ENCODE results near the gene PCSK6.

Gene PCSK6

GRCh38 chr15:101280007-101280406 lies 209.5 kb downstream of the PCSK6 start:
- DNase-seq (ENCODE audit: low read depth, low spot score): no peak

GRCh38 chr15:101277943-101278564 lies 211.5 kb downstream of the PCSK6 start:
- no peak for DNase-seq (ENCODE audit: low read depth, low spot score)

GRCh38 chr15:101277038-101277822 lies 212.3 kb downstream of the PCSK6 start, which contains the start of gene SELENOS:
TSS of gene SELENOS (minus strand) at chr15:101277485. CDS start at chr15:101277417, 68 bp downstream.
- peak; percentile 97 for DNase-seq (ENCODE audit: low read depth, low spot score)

GRCh38 chr15:101276501-101277037 lies 212.9 kb downstream of the PCSK6 start:
- DNase-seq (ENCODE audit: low read depth, low spot score): peak; percentile 60

GRCh38 chr15:101275018-101275417 lies 214.5 kb downstream of the PCSK6 start:
- DNase-seq (ENCODE audit: low read depth, low spot score): no peak

GRCh38 chr15:101273534-101273933 lies 216.0 kb downstream of the PCSK6 start:
- DNase-seq (ENCODE audit: low read depth, low spot score): no peak

- no peak for DNase-seq (ENCODE audit: low read depth, low spot score)
These were observed 216.9 kb downstream of the PCSK6 start for GRCh38 chr15:101272584-101272983.

GRCh38 chr15:101269479-101270223 lies 219.9 kb downstream of the PCSK6 start:
- DNase-seq (ENCODE audit: low read depth, low spot score): no peak

GRCh38 chr15:101267320-101268104 lies 222.0 kb downstream of the PCSK6 start:
- peak; percentile 70 for DNase-seq (ENCODE audit: low read depth, low spot score)

GRCh38 chr15:101266787-101267186 lies 222.7 kb downstream of the PCSK6 start:
- no peak for DNase-seq (ENCODE audit: low read depth, low spot score)

GRCh38 chr15:101266034-101266433 lies 223.5 kb downstream of the PCSK6 start:
- peak; percentile 71 for DNase-seq (ENCODE audit: low read depth, low spot score)

- no peak for DNase-seq (ENCODE audit: low read depth, low spot score)
These were observed 224.4 kb downstream of the PCSK6 start for GRCh38 chr15:101264911-101265641.

- peak; percentile 51 for DNase-seq (ENCODE audit: low read depth, low spot score)
These were observed 225.5 kb downstream of the PCSK6 start for GRCh38 chr15:101264011-101264410.

- DNase-seq (ENCODE audit: low read depth, low spot score): no peak
These were observed 227.0 kb downstream of the PCSK6 start for GRCh38 chr15:101262551-101262950.

GRCh38 chr15:101258238-101259144 lies 231.0 kb downstream of the PCSK6 start:
- peak; percentile 82 for DNase-seq (ENCODE audit: low read depth, low spot score)

- no peak for DNase-seq (ENCODE audit: low read depth, low spot score)
These were observed 232.8 kb downstream of the PCSK6 start for GRCh38 chr15:101256757-101257156.

GRCh38 chr15:101255615-101256241 lies 233.8 kb downstream of the PCSK6 start:
- DNase-seq (ENCODE audit: low read depth, low spot score): peak; percentile 65

GRCh38 chr15:101255051-101255395 lies 234.5 kb downstream of the PCSK6 start:
- DNase-seq (ENCODE audit: low read depth, low spot score): no peak
